ENCODE measurements around the gene KIF13A. TPM values are rescaled to one million over a fixed set of nuclear protein-coding genes. Genes with fewer than 3 reads are reported as not detected.

KIF13A gene
- total RNA-seq, 1 donor from 2014 or later, result 34.4 TPM

GRCh38 chr6:17901493-17901892 lies 85.9 kb downstream of the KIF13A start:
- peaks cover 23% of the 10 kb centered on the region for H3K36me3 Mint-ChIP-seq (ENCODE audit: low read depth)
- H3K4me1 Mint-ChIP-seq, result no peaks in the 10 kb centered on the region
- no peak for TF ChIP-seq CTCF (conservative IDR thresholded peaks at IDR 0.05)

GRCh38 chr6:17900011-17900410 lies 87.4 kb downstream of the KIF13A start:
- H3K27ac Mint-ChIP-seq (ENCODE audit: unreplicated experiment), result no peak overlapping the region
- H3K4me3 Mint-ChIP-seq, result no peak overlapping the region
- peaks cover 23% of the 10 kb centered on the region for H3K9me3 Mint-ChIP-seq
- H3K27me3 Mint-ChIP-seq (ENCODE audit: low read depth), result no peaks in the 10 kb centered on the region
- no peak for TF ChIP-seq CTCF (conservative IDR thresholded peaks at IDR 0.05)
- H3K4me1 Mint-ChIP-seq, result no peaks in the 10 kb centered on the region
- DNase-seq (ENCODE audit: low read depth, low spot score), result no peak
- H3K36me3 Mint-ChIP-seq (ENCODE audit: low read depth), result peaks cover 38% of the 10 kb centered on the region

More at GRCh38 chr6:17901493-17901892, 85.9 kb downstream of the KIF13A start:
- no peak for DNase-seq (ENCODE audit: low read depth, low spot score)
- H3K27me3 Mint-ChIP-seq (ENCODE audit: low read depth), result no peaks in the 10 kb centered on the region
- H3K9me3 Mint-ChIP-seq, result peaks cover 13% of the 10 kb centered on the region
- H3K4me3 Mint-ChIP-seq, result no peak overlapping the region
- H3K27ac Mint-ChIP-seq (ENCODE audit: unreplicated experiment), result no peak overlapping the region

GRCh38 chr6:17899491-17899890 lies 87.9 kb downstream of the KIF13A start:
- H3K27ac Mint-ChIP-seq (ENCODE audit: unreplicated experiment), result no peak overlapping the region
- H3K9me3 Mint-ChIP-seq, result peaks cover 25% of the 10 kb centered on the region
- H3K27me3 Mint-ChIP-seq (ENCODE audit: low read depth), result no peaks in the 10 kb centered on the region
- no peaks in the 10 kb centered on the region for H3K4me1 Mint-ChIP-seq
- no peak for DNase-seq (ENCODE audit: low read depth, low spot score)
- peaks cover 43% of the 10 kb centered on the region for H3K36me3 Mint-ChIP-seq (ENCODE audit: low read depth)
- H3K4me3 Mint-ChIP-seq, result no peak overlapping the region
- TF ChIP-seq CTCF (conservative IDR thresholded peaks at IDR 0.05), result no peak

GRCh38 chr6:17897681-17898080 lies 89.8 kb downstream of the KIF13A start:
- Mint-ChIP-seq H3K27me3 (ENCODE audit: low read depth) (no peaks in the 10 kb centered on the region), H3K9me3 (peaks cover 27% of the 10 kb centered on the region), H3K4me1 (no peaks in the 10 kb centered on the region), H3K36me3 (ENCODE audit: low read depth) (peaks cover 56% of the 10 kb centered on the region), H3K4me3 (no peak overlapping the region), H3K27ac (ENCODE audit: unreplicated experiment) (no peak overlapping the region)
- DNase-seq (ENCODE audit: low read depth, low spot score), result no peak
- no peak for TF ChIP-seq CTCF (conservative IDR thresholded peaks at IDR 0.05)

GRCh38 chr6:17894905-17895304 lies 92.5 kb downstream of the KIF13A start:
- no peaks in the 10 kb centered on the region for H3K4me1 Mint-ChIP-seq
- no peak overlapping the region for H3K4me3 Mint-ChIP-seq
- H3K27ac Mint-ChIP-seq (ENCODE audit: unreplicated experiment), result no peak overlapping the region
- TF ChIP-seq CTCF (conservative IDR thresholded peaks at IDR 0.05), result no peak
- no peaks in the 10 kb centered on the region for H3K27me3 Mint-ChIP-seq (ENCODE audit: low read depth)
- H3K36me3 Mint-ChIP-seq (ENCODE audit: low read depth), result peaks cover 63% of the 10 kb centered on the region
- H3K9me3 Mint-ChIP-seq, result peaks cover 31% of the 10 kb centered on the region
- DNase-seq (ENCODE audit: low read depth, low spot score), result no peak

- no peak for DNase-seq (ENCODE audit: low read depth, low spot score)
- H3K9me3 Mint-ChIP-seq, result peaks cover 31% of the 10 kb centered on the region
- no peak for TF ChIP-seq CTCF (conservative IDR thresholded peaks at IDR 0.05)
- peaks cover 61% of the 10 kb centered on the region for H3K36me3 Mint-ChIP-seq (ENCODE audit: low read depth)
- H3K4me1 Mint-ChIP-seq, result no peaks in the 10 kb centered on the region
- no peaks in the 10 kb centered on the region for H3K27me3 Mint-ChIP-seq (ENCODE audit: low read depth)
- H3K27ac Mint-ChIP-seq (ENCODE audit: unreplicated experiment), result no peak overlapping the region
- no peak overlapping the region for H3K4me3 Mint-ChIP-seq
These were observed 93.2 kb downstream of the KIF13A start for GRCh38 chr6:17894191-17894590.

Data from neural crest cell (in vitro differentiated cells).